ENCODE data around the gene SYCE1. TPM values are rescaled to one million over a fixed set of nuclear protein-coding genes. Genes with fewer than 3 reads are reported as not detected.

Gene SYCE1
- total and polyA plus RNA-seq, 4 donors = 0.33 to 5.4 (median 2.1) TPM; not detected in 1

DNA sequence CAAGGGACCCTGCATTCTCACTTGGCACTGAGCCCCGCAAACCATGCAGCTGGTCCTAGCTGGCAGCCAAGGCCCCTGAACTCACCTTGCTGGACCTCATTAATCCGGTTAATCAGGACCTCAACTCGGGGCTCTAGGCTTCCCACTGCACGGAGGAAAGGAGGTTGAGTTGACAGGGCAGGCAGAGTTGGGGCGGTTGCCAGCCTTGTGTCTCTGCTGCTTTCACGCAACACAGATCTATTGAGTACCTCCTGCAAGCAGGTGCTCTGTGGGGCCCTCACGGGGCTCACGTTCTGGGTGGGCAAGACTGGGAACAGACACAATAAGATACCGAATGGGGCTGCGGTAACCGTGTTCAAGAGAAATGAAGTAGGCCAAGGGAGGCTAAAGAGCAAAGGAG is 6.2 kb downstream of the SYCE1 start:
- H3K4me3 ChIP-seq (ENCODE audit: low read depth in 1 of 3, low read length in 3 of 3) = no peak overlapping the region
- WGBS = 90% methylated on average over 11 of the region's 11 CpGs
- no peaks in the 10 kb centered on the region for H3K36me3 ChIP-seq (ENCODE audit: control insufficient read depth in 4 of 4, insufficient read depth in 3 of 4, low read depth in 1 of 4, low read length in 3 of 4)
- H3K9me3 ChIP-seq (ENCODE audit: control insufficient read depth in 4 of 4, low read length in 3 of 4) = no peaks in the 10 kb centered on the region
- DNase-seq (ENCODE audit: low spot score) = no peak
- no peaks in the 10 kb centered on the region for H3K4me1 ChIP-seq (ENCODE audit: control insufficient read depth in 4 of 4, insufficient read depth in 4 of 4, low read length in 3 of 4)
- TF ChIP-seq YY1 (IDR thresholded peaks at IDR 0.05) = no peak
- TF ChIP-seq HNF4G (IDR thresholded peaks at IDR 0.05) = no peak
- no peak for TF ChIP-seq RXRA (IDR thresholded peaks at IDR 0.05)
- TF ChIP-seq, protein P1, sequence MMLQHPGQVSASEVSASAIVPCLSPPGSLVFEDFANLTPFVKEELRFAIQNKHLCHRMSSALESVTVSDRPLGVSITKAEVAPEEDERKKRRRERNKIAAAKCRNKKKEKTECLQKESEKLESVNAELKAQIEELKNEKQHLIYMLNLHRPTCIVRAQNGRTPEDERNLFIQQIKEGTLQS (IDR thresholded peaks at IDR 0.05) = no peak
- no peak for TF ChIP-seq GABPA (IDR thresholded peaks at IDR 0.05 in 1 of 2, conservative IDR thresholded peaks at IDR 0.05 in 1 of 2)
- TF ChIP-seq SP1 (IDR thresholded peaks at IDR 0.05) = no peak
- TF ChIP-seq NR2F2 (IDR thresholded peaks at IDR 0.05) = no peak
- TF ChIP-seq RAD21 (IDR thresholded peaks at IDR 0.05) = no peak
- TF ChIP-seq, protein P2, sequence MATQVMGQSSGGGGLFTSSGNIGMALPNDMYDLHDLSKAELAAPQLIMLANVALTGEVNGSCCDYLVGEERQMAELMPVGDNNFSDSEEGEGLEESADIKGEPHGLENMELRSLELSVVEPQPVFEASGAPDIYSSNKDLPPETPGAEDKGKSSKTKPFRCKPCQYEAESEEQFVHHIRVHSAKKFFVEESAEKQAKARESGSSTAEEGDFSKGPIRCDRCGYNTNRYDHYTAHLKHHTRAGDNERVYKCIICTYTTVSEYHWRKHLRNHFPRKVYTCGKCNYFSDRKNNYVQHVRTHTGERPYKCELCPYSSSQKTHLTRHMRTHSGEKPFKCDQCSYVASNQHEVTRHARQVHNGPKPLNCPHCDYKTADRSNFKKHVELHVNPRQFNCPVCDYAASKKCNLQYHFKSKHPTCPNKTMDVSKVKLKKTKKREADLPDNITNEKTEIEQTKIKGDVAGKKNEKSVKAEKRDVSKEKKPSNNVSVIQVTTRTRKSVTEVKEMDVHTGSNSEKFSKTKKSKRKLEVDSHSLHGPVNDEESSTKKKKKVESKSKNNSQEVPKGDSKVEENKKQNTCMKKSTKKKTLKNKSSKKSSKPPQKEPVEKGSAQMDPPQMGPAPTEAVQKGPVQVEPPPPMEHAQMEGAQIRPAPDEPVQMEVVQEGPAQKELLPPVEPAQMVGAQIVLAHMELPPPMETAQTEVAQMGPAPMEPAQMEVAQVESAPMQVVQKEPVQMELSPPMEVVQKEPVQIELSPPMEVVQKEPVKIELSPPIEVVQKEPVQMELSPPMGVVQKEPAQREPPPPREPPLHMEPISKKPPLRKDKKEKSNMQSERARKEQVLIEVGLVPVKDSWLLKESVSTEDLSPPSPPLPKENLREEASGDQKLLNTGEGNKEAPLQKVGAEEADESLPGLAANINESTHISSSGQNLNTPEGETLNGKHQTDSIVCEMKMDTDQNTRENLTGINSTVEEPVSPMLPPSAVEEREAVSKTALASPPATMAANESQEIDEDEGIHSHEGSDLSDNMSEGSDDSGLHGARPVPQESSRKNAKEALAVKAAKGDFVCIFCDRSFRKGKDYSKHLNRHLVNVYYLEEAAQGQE (IDR thresholded peaks at IDR 0.05) = no peak
- H3K27ac ChIP-seq (ENCODE audit: low read depth in 1 of 2, low read length in 2 of 2) = no peak overlapping the region
- no peaks in the 10 kb centered on the region for H3K27me3 ChIP-seq (ENCODE audit: control insufficient read depth in 4 of 4, insufficient read depth in 4 of 4, low read length in 3 of 4)
- H3K9ac ChIP-seq (ENCODE audit: low read depth in 1 of 2, low read length in 2 of 2) = no peak overlapping the region

DNA sequence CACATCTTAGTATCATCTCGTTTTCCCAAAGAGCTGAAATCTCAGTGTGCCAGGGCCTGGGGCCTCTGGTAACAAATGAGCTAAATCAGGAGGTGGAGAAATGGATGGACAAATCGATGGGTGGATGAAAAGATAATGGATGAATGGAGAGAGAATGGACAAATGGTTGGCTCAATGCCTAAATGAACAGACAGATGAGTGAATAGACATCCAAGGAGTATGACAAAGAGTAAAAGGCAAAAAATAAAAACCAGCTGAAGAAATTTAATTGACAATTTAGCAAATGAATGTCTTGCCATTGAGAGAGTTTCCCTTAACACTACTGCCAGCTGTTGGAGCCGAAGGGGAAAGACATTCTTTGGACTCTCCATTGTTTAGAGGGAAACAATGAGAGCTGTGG is 8.0 kb downstream of the SYCE1 start:
- no peak for DNase-seq (ENCODE audit: low spot score)
- H3K9me3 ChIP-seq (ENCODE audit: control insufficient read depth in 4 of 4, low read length in 3 of 4) = no peaks in the 10 kb centered on the region
- WGBS = 63% methylated on average over 3 of the region's 3 CpGs

DNA sequence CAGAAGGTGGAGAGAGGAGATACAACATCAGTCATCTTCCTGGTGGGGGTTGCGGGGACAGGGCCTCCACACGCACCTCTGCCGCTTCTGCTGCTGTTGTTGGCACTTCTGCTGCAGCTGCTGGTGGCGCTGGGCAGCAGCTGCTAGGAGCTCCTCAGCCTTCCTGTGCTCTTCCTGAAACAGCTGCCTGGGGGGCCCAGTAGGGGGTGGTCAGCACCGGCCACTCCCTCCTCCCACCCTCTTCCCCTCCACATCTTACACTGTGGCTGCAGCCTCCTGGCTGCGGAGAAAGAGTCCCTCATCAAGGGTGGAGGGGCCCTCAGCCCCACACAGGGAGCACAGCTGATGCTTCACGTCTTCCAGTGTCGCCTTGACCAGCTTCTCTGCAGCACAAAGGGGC is 9.9 kb downstream of the SYCE1 start:
- H3K9me3 ChIP-seq (ENCODE audit: control insufficient read depth in 4 of 4, low read length in 3 of 4) = no peaks in the 10 kb centered on the region
- 83% methylated on average over 8 of the region's 8 CpGs for WGBS
- TF ChIP-seq GABPA (IDR thresholded peaks at IDR 0.05 in 1 of 2, conservative IDR thresholded peaks at IDR 0.05 in 1 of 2) = no peak
- TF ChIP-seq YY1 (IDR thresholded peaks at IDR 0.05) = no peak
- no peak for TF ChIP-seq RXRA (IDR thresholded peaks at IDR 0.05)
- no peak for TF ChIP-seq SP1 (IDR thresholded peaks at IDR 0.05)
- no peak for TF ChIP-seq TAF1 (conservative IDR thresholded peaks at IDR 0.05)
- no peak for TF ChIP-seq FOXA2 (IDR thresholded peaks at IDR 0.05)
- TF ChIP-seq, protein P2 (IDR thresholded peaks at IDR 0.05) = no peak
- TF ChIP-seq, protein P3, sequence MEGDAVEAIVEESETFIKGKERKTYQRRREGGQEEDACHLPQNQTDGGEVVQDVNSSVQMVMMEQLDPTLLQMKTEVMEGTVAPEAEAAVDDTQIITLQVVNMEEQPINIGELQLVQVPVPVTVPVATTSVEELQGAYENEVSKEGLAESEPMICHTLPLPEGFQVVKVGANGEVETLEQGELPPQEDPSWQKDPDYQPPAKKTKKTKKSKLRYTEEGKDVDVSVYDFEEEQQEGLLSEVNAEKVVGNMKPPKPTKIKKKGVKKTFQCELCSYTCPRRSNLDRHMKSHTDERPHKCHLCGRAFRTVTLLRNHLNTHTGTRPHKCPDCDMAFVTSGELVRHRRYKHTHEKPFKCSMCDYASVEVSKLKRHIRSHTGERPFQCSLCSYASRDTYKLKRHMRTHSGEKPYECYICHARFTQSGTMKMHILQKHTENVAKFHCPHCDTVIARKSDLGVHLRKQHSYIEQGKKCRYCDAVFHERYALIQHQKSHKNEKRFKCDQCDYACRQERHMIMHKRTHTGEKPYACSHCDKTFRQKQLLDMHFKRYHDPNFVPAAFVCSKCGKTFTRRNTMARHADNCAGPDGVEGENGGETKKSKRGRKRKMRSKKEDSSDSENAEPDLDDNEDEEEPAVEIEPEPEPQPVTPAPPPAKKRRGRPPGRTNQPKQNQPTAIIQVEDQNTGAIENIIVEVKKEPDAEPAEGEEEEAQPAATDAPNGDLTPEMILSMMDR (IDR thresholded peaks at IDR 0.05; ENCODE audit: low read depth, low read length, missing input control) = no peak
- no peaks in the 10 kb centered on the region for H3K36me3 ChIP-seq (ENCODE audit: control insufficient read depth in 4 of 4, insufficient read depth in 3 of 4, low read depth in 1 of 4, low read length in 3 of 4)
- no peak overlapping the region for H3K9ac ChIP-seq (ENCODE audit: low read depth in 1 of 2, low read length in 2 of 2)
- H3K27ac ChIP-seq (ENCODE audit: low read depth in 1 of 2, low read length in 2 of 2) = no peak overlapping the region
- H3K27me3 ChIP-seq (ENCODE audit: control insufficient read depth in 4 of 4, insufficient read depth in 4 of 4, low read length in 3 of 4) = no peaks in the 10 kb centered on the region
- H3K4me1 ChIP-seq (ENCODE audit: control insufficient read depth in 4 of 4, insufficient read depth in 4 of 4, low read length in 3 of 4) = no peaks in the 10 kb centered on the region
- no peak for DNase-seq (ENCODE audit: low spot score)
- H3K4me3 ChIP-seq (ENCODE audit: low read depth in 1 of 3, low read length in 3 of 3) = no peak overlapping the region

More for the DNA sequence above, 8.0 kb downstream of the SYCE1 start:
- Histone ChIP-seq H3K36me3 (ENCODE audit: control insufficient read depth in 4 of 4, insufficient read depth in 3 of 4, low read depth in 1 of 4, low read length in 3 of 4) (no peaks in the 10 kb centered on the region), H3K9ac (ENCODE audit: low read depth in 1 of 2, low read length in 2 of 2) (no peak overlapping the region), H3K4me3 (ENCODE audit: low read depth in 1 of 3, low read length in 3 of 3) (no peak overlapping the region), H3K27ac (ENCODE audit: low read depth in 1 of 2, low read length in 2 of 2) (no peak overlapping the region), H3K27me3 (ENCODE audit: control insufficient read depth in 4 of 4, insufficient read depth in 4 of 4, low read length in 3 of 4) (no peaks in the 10 kb centered on the region), H3K4me1 (ENCODE audit: control insufficient read depth in 4 of 4, insufficient read depth in 4 of 4, low read length in 3 of 4) (no peaks in the 10 kb centered on the region)
- peak in 1 of 2 donors; percentile 15 for TF ChIP-seq RAD21 (IDR thresholded peaks at IDR 0.05)
- no peak for TF ChIP-seq HNF4A (conservative IDR thresholded peaks at IDR 0.05)

All from liver (tissue), 9 donors.